Muscle of arm (tissue), 12 donors: ENCODE data around the gene HENMT1. TPM values are rescaled to one million over a fixed set of nuclear protein-coding genes. Genes with fewer than 3 reads are reported as not detected.
A peak's percentile ranks its signal among the peaks of the same experiment; 100 is the strongest.

Experiments
- DNase-seq: peaks from one replicate; pipeline ENCODE4 v3.0.0-alpha.2; 2013
- polyA plus RNA-seq, 12 donors: library from polyadenylated mRNA; unstranded; fragments of 120-200 nt; gene quantifications; one replicate each; pipeline ENCODE4 v1.2.1, GENCODE V29; 2013; ENCODE audit not compliant: insufficient read length in 12 of 12

Gene HENMT1
- polyA plus RNA-seq, 12 donors: 13.9 to 29.4 (median 20.7) TPM; not detected in 1

- no peak for DNase-seq
Measured at GRCh38 chr1:108636876-108637275, 24.0 kb downstream of the HENMT1 start.

DNA sequence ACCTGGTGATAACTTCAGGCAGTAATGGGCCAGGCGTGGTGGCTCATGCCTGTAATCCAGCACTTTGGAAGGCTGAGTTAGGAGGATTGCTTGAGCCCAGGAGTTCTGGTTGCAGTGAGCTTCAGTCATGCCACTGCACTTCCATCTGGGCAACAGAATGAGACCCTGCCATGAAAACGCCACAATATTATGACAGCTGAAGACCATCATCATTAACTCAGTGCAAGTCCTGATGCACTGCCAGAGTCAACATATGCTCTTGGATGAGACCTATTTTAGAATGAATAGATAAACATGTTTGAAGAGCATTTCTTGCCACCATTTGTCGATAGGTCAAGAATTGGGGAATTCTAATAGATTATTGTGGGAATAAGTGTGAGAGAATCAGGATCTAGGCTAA, 26.4 kb downstream of the HENMT1 start:
- DNase-seq: no peak

GRCh38 chr1:108628665-108629064, 32.2 kb downstream of the HENMT1 start:
- DNase-seq: no peak

- DNase-seq: no peak
Measured at GRCh38 chr1:108627951-108628350, 32.9 kb downstream of the HENMT1 start.

DNA sequence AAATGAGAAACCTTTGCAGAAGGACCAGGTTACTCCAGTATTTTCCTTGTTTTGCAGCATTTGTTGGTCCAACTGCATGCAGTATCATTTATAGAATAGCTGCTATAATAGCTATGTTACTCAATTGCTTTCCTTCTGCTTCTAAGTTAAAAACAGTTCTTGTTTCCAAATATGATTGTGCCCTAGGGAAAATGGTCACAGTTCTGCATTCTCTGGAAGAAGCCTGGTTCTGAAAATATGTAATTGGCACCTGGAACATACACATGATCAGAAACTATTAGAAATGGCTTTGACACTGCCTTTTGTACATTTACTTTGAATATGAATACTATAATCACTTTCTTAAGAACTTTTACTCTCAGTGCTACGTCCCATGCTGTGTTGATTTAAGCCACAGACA, 33.6 kb downstream of the HENMT1 start:
- no peak for DNase-seq

GRCh38 chr1:108624069-108624468, 36.8 kb downstream of the HENMT1 start:
- no peak for DNase-seq

DNA sequence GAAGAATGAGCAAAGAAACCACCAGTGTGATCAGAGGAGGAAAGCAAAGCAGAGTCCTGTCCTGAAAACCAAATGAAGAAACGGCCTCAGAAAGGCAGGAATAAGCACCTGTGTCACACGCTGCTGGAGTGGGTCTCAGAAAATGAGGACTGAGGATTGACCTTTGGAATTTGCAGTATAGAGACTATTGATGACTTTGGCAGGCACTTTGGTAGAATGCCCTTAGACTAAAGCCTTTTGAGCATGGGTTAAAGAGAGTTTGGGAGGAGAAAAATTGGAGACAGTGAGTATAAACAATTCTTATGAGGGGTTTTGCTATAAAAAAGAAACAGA, 43.2 kb downstream of the HENMT1 start:
- DNase-seq: no peak

DNA sequence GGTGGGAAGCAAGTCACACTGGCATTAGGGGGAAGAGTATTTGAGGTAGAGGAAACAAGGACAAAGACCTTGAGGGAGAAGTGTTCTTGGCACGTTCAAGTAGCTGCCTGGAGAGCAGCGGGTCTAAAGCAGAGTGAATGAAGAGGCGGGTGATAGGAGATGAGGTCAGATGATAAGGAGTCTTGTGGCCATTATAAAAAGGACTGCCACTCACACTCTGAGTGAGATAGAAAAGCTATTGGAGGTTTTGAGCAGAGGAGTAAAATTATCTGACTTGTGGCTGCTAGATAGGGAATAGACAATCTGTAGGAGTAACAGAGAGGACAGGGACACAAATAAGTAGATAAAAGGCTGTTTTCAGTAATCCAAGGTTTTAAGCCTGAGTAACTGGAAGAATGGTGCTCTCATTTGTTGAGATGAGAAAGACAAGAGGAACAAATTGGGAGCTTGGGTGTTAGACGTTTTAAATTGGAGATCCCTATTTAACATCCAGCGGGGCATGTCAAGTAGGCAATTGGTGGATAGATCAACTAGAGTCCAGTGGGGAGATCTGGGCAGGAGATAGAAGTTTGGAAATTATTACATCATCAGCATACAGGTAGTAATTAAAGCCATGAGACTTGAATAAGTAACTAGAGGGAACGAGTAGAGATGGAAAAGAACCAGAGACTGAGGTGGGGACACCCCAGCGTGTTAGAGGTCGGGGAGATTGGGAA, 43.7 kb downstream of the HENMT1 start:
- DNase-seq: no peak

GRCh38 chr1:108615544-108615943, 45.3 kb downstream of the HENMT1 start:
- DNase-seq: no peak

GRCh38 chr1:108612496-108612895, 48.4 kb downstream of the HENMT1 start:
- no peak for DNase-seq

DNA sequence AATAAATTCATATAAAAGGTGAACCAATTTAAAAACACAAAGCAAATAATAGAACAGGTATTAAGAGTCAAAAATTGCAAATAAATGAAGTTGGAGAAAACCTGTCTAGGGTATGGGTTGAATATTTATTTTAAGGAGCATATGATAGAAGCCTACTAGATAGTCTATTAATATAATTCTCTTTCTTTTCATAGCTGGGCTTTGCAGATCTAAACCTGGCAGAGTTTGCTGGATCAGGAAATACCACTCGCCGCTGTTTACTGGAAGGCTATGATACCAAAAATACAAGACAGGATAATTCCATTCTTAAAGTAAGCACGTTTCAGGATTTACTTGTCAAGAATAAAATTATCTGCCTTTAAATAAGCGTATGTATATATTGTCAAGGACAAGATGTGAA, 48.9 kb downstream of the HENMT1 start:
- no peak for DNase-seq

- DNase-seq: no peak
Measured at GRCh38 chr1:108610073-108610472, 50.8 kb downstream of the HENMT1 start.

GRCh38 chr1:108609483-108610049, 51.3 kb downstream of the HENMT1 start:
- peak; percentile 45 for DNase-seq

- no peak for DNase-seq
Measured at GRCh38 chr1:108606478-108606877, 54.4 kb downstream of the HENMT1 start.

DNA sequence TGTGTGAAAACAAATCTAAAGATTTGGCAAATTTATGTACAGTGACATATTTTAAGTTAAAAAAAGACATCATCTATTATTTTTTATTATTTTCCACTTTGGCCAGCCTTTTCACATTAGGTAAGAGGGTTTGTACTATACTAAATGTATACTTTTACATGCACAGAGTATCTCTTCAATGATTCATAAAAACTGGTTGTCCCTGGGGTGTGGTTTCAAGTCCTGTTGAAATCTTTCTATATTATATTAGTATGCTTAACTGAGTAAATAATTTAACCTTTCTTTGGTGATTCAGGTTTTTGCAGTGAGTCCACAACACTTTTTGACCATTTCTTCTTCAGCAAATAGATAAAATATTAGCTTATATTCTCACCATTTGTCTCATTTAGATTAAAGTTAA, 55.3 kb downstream of the HENMT1 start:
- DNase-seq: no peak

DNA sequence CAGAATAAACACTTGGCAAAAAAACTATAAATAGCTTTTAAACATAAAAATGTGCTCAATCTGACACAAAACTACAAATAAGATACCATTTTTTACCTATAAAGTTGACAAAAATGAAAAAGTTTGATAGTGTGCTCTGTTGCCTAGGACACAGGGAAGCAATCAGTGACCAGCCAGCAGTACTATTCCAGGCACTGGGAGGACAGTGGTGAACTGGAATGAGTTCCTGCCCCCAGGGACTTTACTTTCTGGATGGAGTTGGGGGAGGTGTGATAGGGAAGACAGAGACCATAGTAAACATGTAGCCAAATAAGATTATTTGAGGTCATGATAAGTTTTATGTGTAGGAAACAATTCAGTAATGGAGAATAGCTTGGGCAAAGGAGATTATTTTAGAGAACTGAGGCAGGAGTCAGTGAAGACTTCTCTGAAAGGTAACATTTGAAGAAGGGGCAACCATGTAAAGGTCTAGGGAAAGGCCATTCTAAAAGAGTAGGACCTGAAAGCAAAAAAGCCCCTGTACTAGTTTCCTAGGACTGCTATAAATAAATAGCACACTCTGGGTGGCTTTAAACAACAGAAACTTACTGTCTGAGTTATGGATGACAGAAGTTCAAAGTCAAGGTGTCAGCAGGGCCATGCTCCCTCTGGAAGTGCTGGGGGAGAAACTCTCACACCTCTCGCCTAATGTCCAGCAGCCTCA, 59.0 kb downstream of the HENMT1 start:
- no peak for DNase-seq

- DNase-seq: no peak
Measured at GRCh38 chr1:108600504-108600903, 60.4 kb downstream of the HENMT1 start.

GRCh38 chr1:108598340-108598739, 62.6 kb downstream of the HENMT1 start:
- DNase-seq: no peak

Other genes with a start within 250 kb of the HENMT1 start
- gene NBPF6, start 210.8 kb downstream of the HENMT1 start, polyA plus RNA-seq: not detected
- 10 to 100 TPM in 11 of 12 donors, not detected in 1; 10.0 to 18.4 (median 14.0) TPM for gene EEIG2, start 101.0 kb downstream of the HENMT1 start, polyA plus RNA-seq
- gene PRPF38B, start 31.2 kb upstream of the HENMT1 start, polyA plus RNA-seq: 10 to 100 TPM in 11 of 12 donors, not detected in 1; 37.0 to 76.1 (median 43.3) TPM
- gene FNDC7, start 51.8 kb upstream of the HENMT1 start, polyA plus RNA-seq: not detected
- gene STXBP3, start 85.6 kb upstream of the HENMT1 start, polyA plus RNA-seq: 10 to 100 TPM in 11 of 12 donors, not detected in 1; 22.1 to 47.1 (median 35.4) TPM
- 1 to 10 TPM in 10 of 12 donors, not detected in 2; 1.0 to 3.4 (median 2.1) TPM for gene AKNAD1, start 196.0 kb upstream of the HENMT1 start, polyA plus RNA-seq
- 10 to 100 TPM in 11 of 12 donors, not detected in 1; 31.4 to 55.8 (median 45.3) TPM for gene GPSM2, start 215.9 kb upstream of the HENMT1 start, polyA plus RNA-seq